HG02852 (cell line): ENCODE results near the gene RPAP2.
"Not testable (repeated sequence)": the region's sequence is repeated elsewhere in the genome, so short reads cannot be mapped to it uniquely, and the experiment has no call there.

Experiments used
- ATAC-seq: cut with Tn5 transposase; IDR thresholded peaks from one replicate; pipeline ENCODE4 v1.9.1; 2021; ENCODE audit warnings: mild to moderate bottlenecking, moderate library complexity; ENCODE audit not compliant: unreplicated experiment

RPAP2 gene

GRCh38 chr1:92374223-92374622 is 75.4 kb downstream of the RPAP2 start:
- no peak for ATAC-seq

- no peak for ATAC-seq
Observed at GRCh38 chr1:92376345-92376744, 77.5 kb downstream of the RPAP2 start.

GRCh38 chr1:92377991-92378390 is 79.1 kb downstream of the RPAP2 start:
- not testable (repeated sequence) for ATAC-seq

- no peak for ATAC-seq
Observed at GRCh38 chr1:92380867-92381266, 82.0 kb downstream of the RPAP2 start.

- ATAC-seq = not testable (repeated sequence)
Observed at GRCh38 chr1:92393966-92394365, 95.1 kb downstream of the RPAP2 start.

- no peak for ATAC-seq
Observed at GRCh38 chr1:92398519-92398918, 99.7 kb downstream of the RPAP2 start.

GRCh38 chr1:92399076-92399475 is 100.2 kb downstream of the RPAP2 start:
- ATAC-seq = peak; percentile 91

- no peak for ATAC-seq
Observed at GRCh38 chr1:92404661-92405060, 105.8 kb downstream of the RPAP2 start.

GRCh38 chr1:92408825-92409224 is 110.0 kb downstream of the RPAP2 start:
- no peak for ATAC-seq

GRCh38 chr1:92409946-92410549 is 111.2 kb downstream of the RPAP2 start:
- ATAC-seq = no peak

- ATAC-seq = no peak
Observed at GRCh38 chr1:92410706-92411105, 111.8 kb downstream of the RPAP2 start.

GRCh38 chr1:92411511-92411910 is 112.7 kb downstream of the RPAP2 start:
- no peak for ATAC-seq

GRCh38 chr1:92419642-92420041 is 120.8 kb downstream of the RPAP2 start:
- no peak for ATAC-seq

GRCh38 chr1:92424381-92424780 is 125.5 kb downstream of the RPAP2 start:
- ATAC-seq = no peak

- ATAC-seq = no peak
Observed at GRCh38 chr1:92425617-92426016, 126.8 kb downstream of the RPAP2 start.

- no peak for ATAC-seq
Observed at GRCh38 chr1:92430030-92430429, 131.2 kb downstream of the RPAP2 start.

GRCh38 chr1:92434572-92434971 is 135.7 kb downstream of the RPAP2 start:
- ATAC-seq = not testable (repeated sequence)

- ATAC-seq = no peak
Observed at GRCh38 chr1:92439291-92439690, 140.4 kb downstream of the RPAP2 start.

- ATAC-seq = no peak
Observed at GRCh38 chr1:92441316-92441696, 142.4 kb downstream of the RPAP2 start.

- ATAC-seq = no peak
Observed at GRCh38 chr1:92441697-92442342, 143.0 kb downstream of the RPAP2 start.

GRCh38 chr1:92442351-92442750 is 143.5 kb downstream of the RPAP2 start:
- ATAC-seq = no peak

GRCh38 chr1:92443893-92444292 is 145.0 kb downstream of the RPAP2 start:
- no peak for ATAC-seq

GRCh38 chr1:92444351-92444750 is 145.5 kb downstream of the RPAP2 start:
- ATAC-seq = no peak
